ENCODE results near the gene BAIAP2. TPM values are rescaled to one million over a fixed set of nuclear protein-coding genes. Genes with fewer than 3 reads are reported as not detected.

The BAIAP2 gene
- total and polyA plus RNA-seq, 12 donors = 9.5 to 25.8 (median 15.6) TPM

DNA sequence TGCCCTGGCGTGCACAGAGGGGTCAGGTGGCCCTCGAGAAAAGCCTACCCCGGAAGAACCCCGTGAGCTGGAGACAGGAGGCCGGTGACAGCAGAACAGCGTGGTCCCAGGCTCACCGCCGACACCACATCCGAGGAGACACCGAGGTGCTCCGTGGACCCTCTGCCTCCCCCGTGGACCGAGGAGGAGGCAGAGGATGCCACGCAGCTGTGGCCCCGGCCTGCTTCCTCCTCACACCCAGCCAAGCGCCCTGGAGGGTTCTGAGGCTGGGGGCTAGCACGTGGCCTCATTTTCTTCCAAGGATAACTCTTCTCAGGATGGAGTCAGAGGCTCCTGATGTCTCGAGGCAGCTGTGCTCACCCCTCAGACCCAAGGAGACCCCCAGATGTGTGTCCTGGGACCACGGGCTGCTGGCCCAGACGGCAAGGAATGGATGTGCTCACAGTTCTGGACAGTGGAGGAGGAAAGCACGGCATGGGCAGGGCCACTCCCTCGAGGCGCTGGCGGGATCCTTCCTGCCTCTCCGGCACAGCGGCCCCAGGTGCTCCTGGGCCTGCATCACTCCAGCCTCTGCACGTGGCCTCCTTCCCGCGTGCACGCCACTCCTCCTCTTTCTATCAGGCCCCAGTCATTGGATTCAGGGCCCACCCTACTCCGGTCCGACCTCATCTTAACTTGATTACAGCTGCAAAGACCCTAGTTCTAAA, 125.9 kb downstream of the BAIAP2 start:
- peak in 4 of 8 donors; percentile 3 to 35 (median 20) for ATAC-seq
- TF ChIP-seq, protein P1, sequence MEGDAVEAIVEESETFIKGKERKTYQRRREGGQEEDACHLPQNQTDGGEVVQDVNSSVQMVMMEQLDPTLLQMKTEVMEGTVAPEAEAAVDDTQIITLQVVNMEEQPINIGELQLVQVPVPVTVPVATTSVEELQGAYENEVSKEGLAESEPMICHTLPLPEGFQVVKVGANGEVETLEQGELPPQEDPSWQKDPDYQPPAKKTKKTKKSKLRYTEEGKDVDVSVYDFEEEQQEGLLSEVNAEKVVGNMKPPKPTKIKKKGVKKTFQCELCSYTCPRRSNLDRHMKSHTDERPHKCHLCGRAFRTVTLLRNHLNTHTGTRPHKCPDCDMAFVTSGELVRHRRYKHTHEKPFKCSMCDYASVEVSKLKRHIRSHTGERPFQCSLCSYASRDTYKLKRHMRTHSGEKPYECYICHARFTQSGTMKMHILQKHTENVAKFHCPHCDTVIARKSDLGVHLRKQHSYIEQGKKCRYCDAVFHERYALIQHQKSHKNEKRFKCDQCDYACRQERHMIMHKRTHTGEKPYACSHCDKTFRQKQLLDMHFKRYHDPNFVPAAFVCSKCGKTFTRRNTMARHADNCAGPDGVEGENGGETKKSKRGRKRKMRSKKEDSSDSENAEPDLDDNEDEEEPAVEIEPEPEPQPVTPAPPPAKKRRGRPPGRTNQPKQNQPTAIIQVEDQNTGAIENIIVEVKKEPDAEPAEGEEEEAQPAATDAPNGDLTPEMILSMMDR (IDR thresholded peaks at IDR 0.05) = no peak
- no peak for DNase-seq
- H3K4me1 ChIP-seq = peaks cover 0 to 26% (median 17%) of the 10 kb centered on the region in 9 donors
- peak overlapping the region in 9 of 10 donors; percentile 18 to 91 (median 77) for H3K27ac ChIP-seq
- H3K36me3 ChIP-seq = no peaks in the 10 kb centered on the region
- WGBS, 2 donors = 66 to 70% methylated on average over 32 of the region's 32 CpGs
- peak overlapping the region in 9 of 10 donors; percentile 30 to 61 (median 53) for H3K4me3 ChIP-seq
- no peaks in the 10 kb centered on the region for H3K9me3 ChIP-seq
- peaks cover 0 to 26% (median 12%) of the 10 kb centered on the region in 7 donors for H3K27me3 ChIP-seq
- intact Hi-C loops (cut with DNase I) = no loop called here

- peaks cover 0 to 29% (median 12%) of the 10 kb centered on the region in 7 donors for H3K27me3 ChIP-seq
- H3K4me3 ChIP-seq = no peak overlapping the region
- H3K9me3 ChIP-seq = no peaks in the 10 kb centered on the region
- H3K27ac ChIP-seq = no peak overlapping the region
- intact Hi-C loops (cut with DNase I) = no loop called here
- no peaks in the 10 kb centered on the region for H3K36me3 ChIP-seq
- DNase-seq = no peak
- peaks cover 0 to 26% (median 17%) of the 10 kb centered on the region in 9 donors for H3K4me1 ChIP-seq
- no peak for ATAC-seq
- 95 to 98% methylated on average over 15 of the region's 15 CpGs for WGBS, 2 donors
- TF ChIP-seq, protein P1 (IDR thresholded peaks at IDR 0.05) = no peak
Measured at GRCh38 chr17:81161536-81161935, 126.6 kb downstream of the BAIAP2 start.

DNA sequence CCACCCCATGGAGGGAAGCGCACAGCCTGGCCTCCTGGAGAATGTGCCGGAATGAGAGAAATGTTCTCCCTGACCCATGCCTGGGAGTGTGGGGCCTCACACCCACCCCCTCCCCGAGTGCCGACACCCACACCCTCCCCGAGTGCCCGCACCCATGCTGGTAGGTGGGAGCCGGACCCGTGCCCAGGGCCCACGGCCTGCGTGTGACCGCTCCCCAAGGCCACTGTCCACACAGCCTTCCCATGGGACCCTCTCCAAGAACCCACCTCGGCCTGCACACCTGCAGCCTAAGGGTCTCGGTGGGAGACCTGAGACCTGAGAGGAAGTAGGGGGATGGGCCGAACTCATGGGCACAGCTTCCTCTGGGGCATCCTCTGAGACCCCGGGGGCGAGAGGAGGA, 127.0 kb downstream of the BAIAP2 start:
- H3K9me3 ChIP-seq = no peaks in the 10 kb centered on the region
- DNase-seq (no peak), ATAC-seq (no peak)
- WGBS, 2 donors = 90 to 93% methylated on average over 16 of the region's 16 CpGs
- peaks cover 0 to 26% (median 17%) of the 10 kb centered on the region in 9 donors for H3K4me1 ChIP-seq
- no peak overlapping the region for H3K27ac ChIP-seq
- no peak overlapping the region for H3K4me3 ChIP-seq
- H3K36me3 ChIP-seq = no peaks in the 10 kb centered on the region
- TF ChIP-seq, protein P1 (IDR thresholded peaks at IDR 0.05) = no peak
- peaks cover 0 to 34% (median 16%) of the 10 kb centered on the region in 7 donors for H3K27me3 ChIP-seq
- intact Hi-C loops (cut with DNase I) = no loop called here

- no peak overlapping the region for H3K4me3 ChIP-seq
- DNase-seq (no peak), ATAC-seq (no peak)
- H3K36me3 ChIP-seq = no peaks in the 10 kb centered on the region
- intact Hi-C loops (cut with DNase I) = no loop called here
- no peaks in the 10 kb centered on the region for H3K9me3 ChIP-seq
- WGBS, 2 donors = 92 to 95% methylated on average over 11 of the region's 11 CpGs
- H3K27me3 ChIP-seq = peaks cover 0 to 39% (median 20%) of the 10 kb centered on the region in 7 donors
- TF ChIP-seq, protein P1 (IDR thresholded peaks at IDR 0.05) = no peak
- H3K4me1 ChIP-seq = peaks cover 0 to 26% (median 17%) of the 10 kb centered on the region in 9 donors
- no peak overlapping the region for H3K27ac ChIP-seq
Measured at GRCh38 chr17:81162491-81162890, 127.5 kb downstream of the BAIAP2 start.

Data from heart right ventricle (tissue), 16 donors.